Measurements from ENCODE around the gene MICOS13. TPM values are rescaled to one million over a fixed set of nuclear protein-coding genes. Genes with fewer than 3 reads are reported as not detected.

Gene MICOS13
- total and polyA plus RNA-seq, 4 donors = 26.6 to 184 (median 77.6) TPM

- no peak for ATAC-seq (ENCODE audit: insufficient read depth, low FRiP score)
- Histone ChIP-seq H3K27me3 (ENCODE audit: control insufficient read depth in 3 of 3, insufficient read depth in 3 of 3, low read length in 2 of 3) (no peaks in the 10 kb centered on the region), H3K4me1 (ENCODE audit: control insufficient read depth in 5 of 5, insufficient read depth in 5 of 5, low read length in 5 of 5) (no peaks in the 10 kb centered on the region), H3K4me3 (no peak overlapping the region), H3K9ac (ENCODE audit: insufficient read depth in 1 of 2, low read length in 2 of 2) (no peak overlapping the region), H3K9me3 (ENCODE audit: control insufficient read depth in 4 of 4, insufficient read depth in 3 of 4, low read length in 3 of 4) (no peaks in the 10 kb centered on the region), H3K27ac (ENCODE audit: low read depth in 1 of 2, low read length in 1 of 2) (no peak overlapping the region), H3K36me3 (ENCODE audit: control insufficient read depth in 4 of 4, insufficient read depth in 4 of 4, low read length in 4 of 4) (peaks cover 34 to 72% (median 50%) of the 10 kb centered on the region in 4 donors)
- DNase-seq = no peak
- WGBS, 2 donors = 96 to 97% methylated on average over 5 of the region's 5 CpGs
- TF ChIP-seq, protein P1, sequence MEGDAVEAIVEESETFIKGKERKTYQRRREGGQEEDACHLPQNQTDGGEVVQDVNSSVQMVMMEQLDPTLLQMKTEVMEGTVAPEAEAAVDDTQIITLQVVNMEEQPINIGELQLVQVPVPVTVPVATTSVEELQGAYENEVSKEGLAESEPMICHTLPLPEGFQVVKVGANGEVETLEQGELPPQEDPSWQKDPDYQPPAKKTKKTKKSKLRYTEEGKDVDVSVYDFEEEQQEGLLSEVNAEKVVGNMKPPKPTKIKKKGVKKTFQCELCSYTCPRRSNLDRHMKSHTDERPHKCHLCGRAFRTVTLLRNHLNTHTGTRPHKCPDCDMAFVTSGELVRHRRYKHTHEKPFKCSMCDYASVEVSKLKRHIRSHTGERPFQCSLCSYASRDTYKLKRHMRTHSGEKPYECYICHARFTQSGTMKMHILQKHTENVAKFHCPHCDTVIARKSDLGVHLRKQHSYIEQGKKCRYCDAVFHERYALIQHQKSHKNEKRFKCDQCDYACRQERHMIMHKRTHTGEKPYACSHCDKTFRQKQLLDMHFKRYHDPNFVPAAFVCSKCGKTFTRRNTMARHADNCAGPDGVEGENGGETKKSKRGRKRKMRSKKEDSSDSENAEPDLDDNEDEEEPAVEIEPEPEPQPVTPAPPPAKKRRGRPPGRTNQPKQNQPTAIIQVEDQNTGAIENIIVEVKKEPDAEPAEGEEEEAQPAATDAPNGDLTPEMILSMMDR (IDR thresholded peaks at IDR 0.05; ENCODE audit: control extremely low read depth, extremely low read depth) = no peak
Observed at GRCh38 chr19:5654931-5655330, 25.4 kb downstream of the MICOS13 start.

DNA sequence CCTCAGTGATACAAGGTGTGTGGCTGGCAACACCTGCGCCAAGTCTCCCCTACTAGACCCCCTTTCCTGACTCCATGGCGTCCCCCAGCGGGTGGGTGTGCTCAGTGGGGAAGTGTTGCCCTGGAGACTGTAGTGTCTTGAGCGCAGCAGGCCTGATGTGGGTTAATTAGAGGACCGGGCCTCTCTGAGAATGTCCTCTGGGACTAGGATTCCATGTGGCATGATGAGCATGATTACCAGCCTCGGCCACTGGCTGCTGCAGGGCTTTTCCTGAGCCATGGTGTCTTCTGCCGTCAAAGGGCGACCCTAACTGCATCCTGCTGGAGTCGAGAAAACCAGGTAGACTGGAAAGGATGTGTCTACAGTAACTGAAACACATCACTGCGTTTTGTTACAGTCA lies 28.1 kb downstream of the MICOS13 start:
- Histone ChIP-seq H3K9me3 (ENCODE audit: control insufficient read depth in 4 of 4, insufficient read depth in 3 of 4, low read length in 3 of 4) (no peaks in the 10 kb centered on the region), H3K36me3 (ENCODE audit: control insufficient read depth in 4 of 4, insufficient read depth in 4 of 4, low read length in 4 of 4) (peaks cover 37 to 61% (median 53%) of the 10 kb centered on the region in 4 donors), H3K27ac (ENCODE audit: low read depth in 1 of 2, low read length in 1 of 2) (no peak overlapping the region), H3K27me3 (ENCODE audit: control insufficient read depth in 3 of 3, insufficient read depth in 3 of 3, low read length in 2 of 3) (no peaks in the 10 kb centered on the region), H3K4me3 (no peak overlapping the region), H3K4me1 (ENCODE audit: control insufficient read depth in 5 of 5, insufficient read depth in 5 of 5, low read length in 5 of 5) (peaks cover 0 to 2% (median 0%) of the 10 kb centered on the region in 5 donors), H3K9ac (ENCODE audit: insufficient read depth in 1 of 2, low read length in 2 of 2) (no peak overlapping the region)
- ATAC-seq (ENCODE audit: insufficient read depth, low FRiP score) = no peak
- TF ChIP-seq, protein P1 (IDR thresholded peaks at IDR 0.05; ENCODE audit: control extremely low read depth, extremely low read depth) = no peak
- 92 to 95% methylated on average over 10 of the region's 10 CpGs for WGBS, 2 donors
- DNase-seq = no peak

DNA sequence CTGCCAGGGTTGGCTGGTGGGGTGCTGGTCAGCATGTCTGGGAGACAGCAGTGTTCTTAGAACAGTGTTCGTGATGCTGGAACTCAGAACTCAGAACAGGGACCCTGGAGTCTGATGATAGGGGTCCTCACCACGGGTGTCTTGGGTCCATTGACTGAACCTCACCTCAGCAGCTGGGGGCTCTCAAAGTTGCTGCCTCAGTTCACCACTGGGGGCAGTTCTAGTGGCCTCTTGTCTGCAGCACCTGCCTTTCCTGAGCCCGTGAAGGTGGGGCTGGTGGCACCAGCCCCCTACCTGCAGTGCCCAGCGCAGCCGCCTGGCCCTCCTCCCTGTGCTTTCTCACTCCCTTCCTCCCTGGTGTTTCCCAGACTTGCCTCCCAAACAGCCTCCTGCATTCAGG lies 29.0 kb downstream of the MICOS13 start:
- Histone ChIP-seq H3K27ac (ENCODE audit: low read depth in 1 of 2, low read length in 1 of 2) (no peak overlapping the region), H3K4me3 (no peak overlapping the region), H3K27me3 (ENCODE audit: control insufficient read depth in 3 of 3, insufficient read depth in 3 of 3, low read length in 2 of 3) (no peaks in the 10 kb centered on the region), H3K9me3 (ENCODE audit: control insufficient read depth in 4 of 4, insufficient read depth in 3 of 4, low read length in 3 of 4) (no peaks in the 10 kb centered on the region), H3K4me1 (ENCODE audit: control insufficient read depth in 5 of 5, insufficient read depth in 5 of 5, low read length in 5 of 5) (peaks cover 0 to 5% (median 0%) of the 10 kb centered on the region in 5 donors), H3K36me3 (ENCODE audit: control insufficient read depth in 4 of 4, insufficient read depth in 4 of 4, low read length in 4 of 4) (peaks cover 37 to 64% (median 57%) of the 10 kb centered on the region in 4 donors), H3K9ac (ENCODE audit: insufficient read depth in 1 of 2, low read length in 2 of 2) (no peak overlapping the region)
- DNase-seq = no peak
- ATAC-seq (ENCODE audit: insufficient read depth, low FRiP score) = no peak
- 95 to 98% methylated on average over 5 of the region's 5 CpGs for WGBS, 2 donors
- TF ChIP-seq, protein P1 (IDR thresholded peaks at IDR 0.05; ENCODE audit: control extremely low read depth, extremely low read depth) = no peak

- TF ChIP-seq, protein P1 (IDR thresholded peaks at IDR 0.05; ENCODE audit: control extremely low read depth, extremely low read depth) = no peak
- H3K36me3 ChIP-seq (ENCODE audit: control insufficient read depth in 4 of 4, insufficient read depth in 4 of 4, low read length in 4 of 4) = peaks cover 42 to 72% (median 58%) of the 10 kb centered on the region in 4 donors
- no peak for ATAC-seq (ENCODE audit: insufficient read depth, low FRiP score)
- no peak overlapping the region for H3K9ac ChIP-seq (ENCODE audit: insufficient read depth in 1 of 2, low read length in 2 of 2)
- H3K27ac ChIP-seq (ENCODE audit: low read depth in 1 of 2, low read length in 1 of 2) = no peak overlapping the region
- no peak for DNase-seq
- WGBS, 2 donors = 95 to 96% methylated on average over 9 to 11 of the region's 11 CpGs
- no peaks in the 10 kb centered on the region for H3K27me3 ChIP-seq (ENCODE audit: control insufficient read depth in 3 of 3, insufficient read depth in 3 of 3, low read length in 2 of 3)
- H3K4me1 ChIP-seq (ENCODE audit: control insufficient read depth in 5 of 5, insufficient read depth in 5 of 5, low read length in 5 of 5) = peaks cover 0 to 5% (median 0%) of the 10 kb centered on the region in 5 donors
- H3K9me3 ChIP-seq (ENCODE audit: control insufficient read depth in 4 of 4, insufficient read depth in 3 of 4, low read length in 3 of 4) = no peaks in the 10 kb centered on the region
- H3K4me3 ChIP-seq = no peak overlapping the region
Observed at GRCh38 chr19:5648464-5648863, 31.9 kb downstream of the MICOS13 start.
